HCT116 (cell line): ENCODE results near the gene ADAD2. TPM values are rescaled to one million over a fixed set of nuclear protein-coding genes. Genes with fewer than 3 reads are reported as not detected.

Source experiments
- ATAC-seq: fragments of 200-7000 bp; cut with Tn5 transposase; 2 replicates; pipeline ENCODE4 v1.9.1; 2020; ENCODE audit warnings: mild to moderate bottlenecking, moderate library complexity
- BruUV-seq: library from RNA; stranded (reverse); fragments of 400-500 nt; replicated peaks from 2 replicates; lab custom pipeline; 2021; lab: Mats Ljungman, UMichigan
- CTCF ChIA-PET: fragments of 300-600 bp; sonication (Branson Sonifier 250); formaldehyde crosslinking; loops from one replicate; lab custom pipeline; 2021; ENCODE audit warnings: antibody characterized with exemption; lab: Charles Lee
- POLR2A ChIA-PET: fragments of 300-600, 350-600 bp; sonication (Branson Sonifier 250); formaldehyde crosslinking; loops from one replicate; lab custom pipeline; 2021; ENCODE audit warnings: antibody characterized with exemption; lab: Charles Lee
- RAD21 ChIA-PET, 2 experiments: fragments of 300-600 bp; sonication (Branson Sonifier 250); formaldehyde crosslinking; loops; one replicate each; lab custom pipeline; 2023; ENCODE audit warnings: low total read pairs in 2 of 2; ENCODE audit not compliant: uncharacterized antibody in 2 of 2, unreplicated experiment in 2 of 2, low non-redundant PET in 1 of 2; lab: Charles Lee
- DNase-seq: peaks from one replicate; pipeline ENCODE4 v3.0.0-alpha.2; 2010; ENCODE audit warnings: low read depth, low spot score
- H2AFZ ChIP-seq: fragments of 200-600 bp; shearing (Covaris generic), sonication (generic); 2 replicates; pipeline ENCODE4 v1.6.1; 2017; ENCODE audit warnings: low read depth, mixed run types, mixed read lengths, antibody characterized with exemption, low read length; ENCODE audit not compliant: poor library complexity, severe bottlenecking
- H3K27ac ChIP-seq: 2 replicates; pipeline ENCODE4 v1.5.1; 2012; ENCODE audit warnings: low read depth, low read length
- H3K27me3 ChIP-seq: fragments of 200-600 bp; sonication (generic); 2 replicates; pipeline ENCODE4 v1.6.1; 2016; ENCODE audit warnings: mixed run types, low read length, mixed read lengths; ENCODE audit not compliant: insufficient read depth
- H3K36me3 ChIP-seq, 2 experiments: fragments of 200-500 bp in 1 of 2; fragments of 200-600 bp in 1 of 2; sonication (Bioruptor generic) in 1 of 2; sonication (generic) in 1 of 2; 2 replicates each; pipeline versions ENCODE4 v1.5.1 to v1.6.1; 2014 to 2016; ENCODE audit warnings: low read length in 2 of 2, inconsistent platforms in 1 of 2, mixed read lengths in 1 of 2, mixed run types in 1 of 2; ENCODE audit not compliant: insufficient read depth in 2 of 2, control insufficient read depth in 1 of 2
- H3K4me1 ChIP-seq, 2 experiments: fragments of 200-600 bp in 1 of 2; sonication (generic) in 1 of 2; 2 replicates each; pipeline versions ENCODE4 v1.5.1 to v1.6.1; 2012 to 2017; ENCODE audit warnings: low read length in 2 of 2, inconsistent platforms in 1 of 2, mild to moderate bottlenecking in 1 of 2, mixed read lengths in 1 of 2, mixed run types in 1 of 2, moderate library complexity in 1 of 2; ENCODE audit not compliant: insufficient read depth in 2 of 2, control insufficient read depth in 1 of 2
- H3K4me2 ChIP-seq: fragments of 200-600 bp; sonication (generic); 2 replicates; pipeline ENCODE4 v1.6.1; 2017; ENCODE audit warnings: mixed run types, low read length, mixed read lengths
- H3K4me3 ChIP-seq, 2 experiments: fragments of 200-600 bp in 1 of 2; sonication (generic) in 1 of 2; replicated peaks in 1 of 2; 2 replicates each; pipeline ENCODE4 v1.5.1; 2011 to 2016; ENCODE audit warnings: low read length in 2 of 2, control low read depth in 1 of 2, low read depth in 1 of 2, mild to moderate bottlenecking in 1 of 2, mixed read lengths in 1 of 2, mixed run types in 1 of 2
- H3K79me2 ChIP-seq: fragments of 200-600 bp; sonication (generic); 2 replicates; pipeline ENCODE4 v1.6.1; 2017; ENCODE audit warnings: mild to moderate bottlenecking, mixed run types, low read length, moderate library complexity, mixed read lengths; ENCODE audit not compliant: insufficient read depth
- H3K9ac ChIP-seq: fragments of 200-600 bp; sonication (generic); 2 replicates; pipeline ENCODE4 v1.6.1; 2016; ENCODE audit warnings: low read length, mixed read lengths
- H3K9me2 ChIP-seq: fragments of 200-600 bp; sonication (generic), shearing (Covaris generic); 2 replicates; pipeline ENCODE4 v1.6.1; 2017; ENCODE audit warnings: mixed run types, mild to moderate bottlenecking, moderate library complexity; ENCODE audit not compliant: insufficient read depth
- H3K9me3 ChIP-seq, 2 experiments: fragments of 200-500 bp in 1 of 2; fragments of 200-600 bp in 1 of 2; sonication (Bioruptor generic) in 1 of 2; sonication (generic) in 1 of 2; 2 replicates each; pipeline ENCODE4 v1.6.1; 2014 to 2017; ENCODE audit warnings: low read length in 2 of 2, mixed read lengths in 2 of 2, inconsistent platforms in 1 of 2, low read depth in 1 of 2, mild to moderate bottlenecking in 1 of 2, mixed run types in 1 of 2, moderate library complexity in 1 of 2; ENCODE audit not compliant: control insufficient read depth in 1 of 2, insufficient read depth in 1 of 2
- H4K20me1 ChIP-seq: fragments of 200-600 bp; sonication (generic), shearing (Covaris generic); 2 replicates; pipeline ENCODE4 v1.6.1; 2017; ENCODE audit warnings: mixed run types, mild to moderate bottlenecking, moderate library complexity; ENCODE audit not compliant: insufficient read depth
- CBX3 ChIP-seq: IDR thresholded peaks from 2 replicates; pipeline ENCODE4 v1.6.1; 2012; ENCODE audit warnings: low read depth
- EZH2 ChIP-seq: fragments of 200-600 bp; sonication (generic); IDR thresholded peaks from 2 replicates; pipeline ENCODE4 v1.6.1; 2017; ENCODE audit warnings: antibody characterized with exemption, mixed run types
- POLR2A ChIP-seq: IDR thresholded peaks from 2 replicates; pipeline ENCODE4 v1.7.0; 2011; ENCODE audit warnings: borderline replicate concordance; ENCODE audit not compliant: insufficient read depth, insufficient read length; ENCODE audit errors: extremely low read depth
- POLR2AphosphoS5 ChIP-seq: IDR thresholded peaks from 2 replicates; pipeline ENCODE4 v1.6.1; 2011; ENCODE audit warnings: mild to moderate bottlenecking, low read depth, low read length, moderate library complexity
- RAD21 ChIP-seq: IDR thresholded peaks from 2 replicates; pipeline ENCODE4 v1.6.1; 2012; ENCODE audit warnings: low read depth, mild to moderate bottlenecking
- SRF ChIP-seq: IDR thresholded peaks from 2 replicates; pipeline ENCODE4 v1.6.1; 2012; ENCODE audit warnings: low read depth
- YY1 ChIP-seq: IDR thresholded peaks from 2 replicates; pipeline ENCODE4 v1.6.1; 2011; ENCODE audit warnings: low read length, low read depth, moderate library complexity, mild to moderate bottlenecking; ENCODE audit not compliant: insufficient replicate concordance; ENCODE audit errors: extremely low read depth
- ZFX ChIP-seq: fragments of 450-650 bp; IDR thresholded peaks from 2 replicates; pipeline ENCODE4 v1.6.1; 2017
- intact Hi-C: fragments of 100-400 bp; cut with micrococcal nuclease; formaldehyde crosslinking; loops from 2 replicates; pipeline ENCODE4 v1.10.0; 2022
- total RNA-seq: library from RNA; stranded (reverse); gene quantifications from one replicate; pipeline ENCODE4 v1.2.1, GENCODE V29; 2021; ENCODE audit not compliant: unreplicated experiment
- TF ChIP-seq, protein P1 (sequence below), 3 experiments: fragments of 200-600 bp in 1 of 3; sonication (generic) in 1 of 3; IDR thresholded peaks in 2 of 3; conservative IDR thresholded peaks in 1 of 3; 2 replicates each; pipeline ENCODE4 v1.5.1; 2012 to 2017; ENCODE audit warnings: low read depth in 2 of 3, low read length in 2 of 3, antibody characterized with exemption in 1 of 3, borderline replicate concordance in 1 of 3, control low read depth in 1 of 3, mild to moderate bottlenecking in 1 of 3, mixed read lengths in 1 of 3, mixed run types in 1 of 3, moderate library complexity in 1 of 3; ENCODE audit not compliant: insufficient read depth in 1 of 3

ADAD2 gene
- total RNA-seq, 1 experiment from 2014 or later = not detected

DNA sequence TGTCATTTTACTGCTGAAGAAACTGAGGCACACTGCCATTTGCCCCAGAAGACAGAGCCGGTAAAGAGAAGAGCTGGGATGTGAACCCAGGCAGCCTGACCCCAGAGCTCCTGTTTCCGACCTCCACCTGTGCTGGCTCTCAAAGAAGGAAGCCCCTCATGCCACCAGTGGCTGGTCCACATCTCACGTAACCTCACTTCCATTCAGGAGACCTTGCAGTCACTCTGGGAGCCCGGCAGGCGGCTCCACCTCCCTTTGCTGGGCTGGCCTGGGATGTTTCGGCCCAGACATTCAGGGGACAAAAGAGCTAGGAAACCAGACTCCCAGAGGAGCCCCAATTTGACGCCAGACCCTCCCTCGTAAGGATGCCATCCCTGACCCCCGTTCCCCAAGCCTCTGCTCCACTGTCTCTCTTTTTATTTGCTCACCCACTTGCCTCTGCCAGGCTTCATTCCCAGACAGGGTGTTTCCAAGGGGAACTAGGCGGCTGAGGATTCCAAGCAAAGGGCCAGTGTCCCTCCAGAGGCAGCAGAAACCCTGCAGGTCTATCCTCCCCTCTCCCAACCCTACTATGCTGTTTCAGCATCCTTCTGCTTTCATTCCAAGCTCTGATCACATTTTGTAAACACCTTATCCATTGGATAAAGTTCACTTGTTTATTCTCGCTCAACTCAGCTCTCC, 6.9 kb upstream of the ADAD2 start:
- Histone ChIP-seq H3K9me2 (no peaks in the 10 kb centered on the region), H3K27me3 (no peaks in the 10 kb centered on the region), H4K20me1 (no peaks in the 10 kb centered on the region), H2AFZ (no peak overlapping the region), H3K9me3 (no peaks in the 10 kb centered on the region), H3K27ac (no peak overlapping the region), H3K4me3 (no peak overlapping the region), H3K4me1 (peaks cover 9 to 14% of the 10 kb centered on the region in 2 experiments; a peak in 3 of 4 replicates), H3K79me2 (peaks cover 46% of the 10 kb centered on the region), H3K4me2 (no peak overlapping the region), H3K36me3 (peaks cover 27 to 50% of the 10 kb centered on the region in 2 experiments; a peak in 3 of 4 replicates), H3K9ac (no peak overlapping the region)
- ChIA-PET CTCF (interaction anchor here (0.7 kb wide), 1 partner anchor 124 kb away, joined by 3 read pairs; no protein-coding TSS in a partner anchor), POLR2A (no interaction called here), RAD21 (no interaction called here)
- DNase-seq (no peak), ATAC-seq (no peak)
- intact Hi-C loops = loop anchor here (10.0 kb wide), 1 partner anchor 301 kb away; no protein-coding TSS in a partner anchor
- no TSS peak for BruUV-seq
- TF ChIP-seq ZFX (no peak), CBX3 (no peak), RAD21 (0 out of 2 replicates have a peak, but pooled peaks have one; percentile 17), YY1 (no peak)
- TF ChIP-seq, protein P1, sequence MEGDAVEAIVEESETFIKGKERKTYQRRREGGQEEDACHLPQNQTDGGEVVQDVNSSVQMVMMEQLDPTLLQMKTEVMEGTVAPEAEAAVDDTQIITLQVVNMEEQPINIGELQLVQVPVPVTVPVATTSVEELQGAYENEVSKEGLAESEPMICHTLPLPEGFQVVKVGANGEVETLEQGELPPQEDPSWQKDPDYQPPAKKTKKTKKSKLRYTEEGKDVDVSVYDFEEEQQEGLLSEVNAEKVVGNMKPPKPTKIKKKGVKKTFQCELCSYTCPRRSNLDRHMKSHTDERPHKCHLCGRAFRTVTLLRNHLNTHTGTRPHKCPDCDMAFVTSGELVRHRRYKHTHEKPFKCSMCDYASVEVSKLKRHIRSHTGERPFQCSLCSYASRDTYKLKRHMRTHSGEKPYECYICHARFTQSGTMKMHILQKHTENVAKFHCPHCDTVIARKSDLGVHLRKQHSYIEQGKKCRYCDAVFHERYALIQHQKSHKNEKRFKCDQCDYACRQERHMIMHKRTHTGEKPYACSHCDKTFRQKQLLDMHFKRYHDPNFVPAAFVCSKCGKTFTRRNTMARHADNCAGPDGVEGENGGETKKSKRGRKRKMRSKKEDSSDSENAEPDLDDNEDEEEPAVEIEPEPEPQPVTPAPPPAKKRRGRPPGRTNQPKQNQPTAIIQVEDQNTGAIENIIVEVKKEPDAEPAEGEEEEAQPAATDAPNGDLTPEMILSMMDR (IDR thresholded peaks at IDR 0.05 in 2 of 3, conservative IDR thresholded peaks at IDR 0.05 in 1 of 3; ENCODE audit: borderline replicate concordance in 1 of 3, insufficient read depth in 1 of 3, low read depth in 2 of 3, low read length in 2 of 3) = peak in 1 of 3 experiments; percentile 19; a peak in 2 of 6 replicates

DNA sequence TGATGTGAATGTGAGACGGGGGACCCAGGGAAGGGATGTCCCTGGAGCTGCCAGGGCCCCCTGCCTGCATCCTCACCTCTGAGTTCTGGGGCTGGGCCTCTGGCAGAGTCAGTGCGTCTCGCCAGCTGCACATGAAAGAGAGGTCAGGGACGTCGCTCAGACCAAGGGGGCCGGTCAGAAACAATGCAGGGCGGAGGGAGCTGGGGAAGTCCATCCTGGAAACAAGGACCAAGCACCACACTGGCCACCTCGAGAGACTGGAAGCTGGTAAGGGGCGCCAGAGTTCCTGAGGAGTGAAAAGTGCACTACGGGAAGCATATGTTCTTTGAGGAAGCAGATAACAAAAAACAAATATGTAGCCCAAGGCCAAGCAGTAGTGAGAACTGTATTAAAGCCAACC, 6.2 kb upstream of the ADAD2 start:
- ATAC-seq (no peak), DNase-seq (no peak)
- no peak for TF ChIP-seq ZFX
- TF ChIP-seq, protein P1 (IDR thresholded peaks at IDR 0.05 in 2 of 3, conservative IDR thresholded peaks at IDR 0.05 in 1 of 3; ENCODE audit: borderline replicate concordance in 1 of 3, insufficient read depth in 1 of 3, low read depth in 2 of 3, low read length in 2 of 3) = no peak
- no peak for TF ChIP-seq SRF
- TF ChIP-seq POLR2AphosphoS5 = no peak
- TF ChIP-seq POLR2A = no peak
- no peak for TF ChIP-seq EZH2
- ChIA-PET CTCF (no interaction called here), POLR2A (no interaction called here), RAD21 (no interaction called here)
- no peaks in the 10 kb centered on the region for H4K20me1 ChIP-seq
- no peaks in the 10 kb centered on the region for H3K9me3 ChIP-seq
- H3K79me2 ChIP-seq = peaks cover 46% of the 10 kb centered on the region
- H3K9me2 ChIP-seq = no peaks in the 10 kb centered on the region
- peak overlapping the region; percentile 83; the same call in 1 of the 2 replicates for H3K4me2 ChIP-seq
- no peak overlapping the region for H3K27ac ChIP-seq
- H3K4me3 ChIP-seq = no peak overlapping the region
- intact Hi-C loops = loop anchor here (5.0 to 10.0 kb wide), 2 partner anchors 123 to 300 kb away; no protein-coding TSS in a partner anchor
- H3K36me3 ChIP-seq = peaks cover 27 to 43% of the 10 kb centered on the region in 2 experiments; a peak in 3 of 4 replicates
- peaks cover 9 to 14% of the 10 kb centered on the region in 2 experiments; a peak in 3 of 4 replicates for H3K4me1 ChIP-seq
- no TSS peak for BruUV-seq
- no peak overlapping the region for H2AFZ ChIP-seq
- no peak overlapping the region for H3K9ac ChIP-seq
- H3K27me3 ChIP-seq = no peaks in the 10 kb centered on the region
